SIG-M5 treated with dmso at 0.1 percent for 504 hours (cell line): ENCODE data around the gene BARD1.

Experiments
- DNase-seq: peaks from one replicate; lab custom pipeline; 2025; ENCODE audit not compliant: unreplicated experiment; lab: John Stamatoyannopoulos, UW

The BARD1 gene

GRCh38 chr2:214676421-214677089, 132.9 kb downstream of the BARD1 start:
- DNase-seq, result no peak
